ENCODE results near the gene GDNF. TPM values are rescaled to one million over a fixed set of nuclear protein-coding genes. Genes with fewer than 3 reads are reported as not detected.

GDNF gene
- total RNA-seq, 5 donors from 2014 or later (not counting 1 experiment from before 2014, with no cell fraction given), result not detected

DNA sequence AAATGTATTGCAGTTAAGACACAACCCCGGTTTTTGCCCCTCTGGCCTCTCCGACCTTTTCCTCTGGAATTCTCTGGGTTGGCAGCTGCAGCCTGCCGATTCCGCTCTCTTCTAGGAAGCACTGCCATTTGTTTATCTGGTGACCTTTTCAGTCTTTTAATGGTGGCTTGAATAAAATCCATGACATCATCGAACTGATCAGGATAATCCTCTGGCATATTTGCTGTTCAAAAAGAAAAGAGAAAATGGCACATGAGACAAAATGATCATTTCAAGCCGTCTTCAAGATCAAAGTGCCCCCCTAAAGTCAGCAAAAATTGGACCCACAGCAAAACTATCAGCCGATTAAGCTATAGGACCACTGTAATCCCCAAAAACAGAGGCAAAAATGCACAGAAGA is 23.9 kb downstream of the GDNF start:
- Histone ChIP-seq H3K27me3 (replicated peaks in 1 of 2; ENCODE audit: control insufficient read depth in 2 of 2, extremely low read depth in 1 of 2, insufficient read depth in 2 of 2, low read length in 1 of 2) (peaks cover 0 to 12% of the 10 kb centered on the region in 2 experiments), H3K9me3 (no peaks in the 10 kb centered on the region), H3K36me3 (ENCODE audit: control insufficient read depth in 2 of 2, extremely low read depth in 1 of 2, insufficient read depth in 1 of 2, low read length in 1 of 2) (no peaks in the 10 kb centered on the region), H3K27ac (ENCODE audit: low read length) (no peak overlapping the region), H3K4me3 (ENCODE audit: control insufficient read depth in 1 of 2, extremely low read depth in 1 of 2, low read length in 1 of 2) (no peak overlapping the region), H3K4me1 (ENCODE audit: control insufficient read depth in 1 of 2, extremely low read depth in 1 of 2, insufficient read depth in 2 of 2, low read length in 2 of 2) (no peaks in the 10 kb centered on the region)
- ChIA-PET CTCF (no interaction called here), POLR2A (no interaction called here)
- H3K4me1 Mint-ChIP-seq, result no peaks in the 10 kb centered on the region
- WGBS (ENCODE audit: insufficient coverage), result 86% methylated on average over 5 of the region's 7 CpGs
- H3K9me3 Mint-ChIP-seq, result peaks cover 0 to 3% (median 0%) of the 10 kb centered on the region in 3 donors
- peaks cover 4 to 5% of the 10 kb centered on the region in 2 donors for H3K27me3 Mint-ChIP-seq
- no peaks in the 10 kb centered on the region for H3K36me3 Mint-ChIP-seq
- H3K27ac Mint-ChIP-seq, result no peak overlapping the region
- no peak overlapping the region for H3K4me3 Mint-ChIP-seq
- no peak for DNase-seq
- no peak for ATAC-seq (replicated peaks in 1 of 4)

DNA sequence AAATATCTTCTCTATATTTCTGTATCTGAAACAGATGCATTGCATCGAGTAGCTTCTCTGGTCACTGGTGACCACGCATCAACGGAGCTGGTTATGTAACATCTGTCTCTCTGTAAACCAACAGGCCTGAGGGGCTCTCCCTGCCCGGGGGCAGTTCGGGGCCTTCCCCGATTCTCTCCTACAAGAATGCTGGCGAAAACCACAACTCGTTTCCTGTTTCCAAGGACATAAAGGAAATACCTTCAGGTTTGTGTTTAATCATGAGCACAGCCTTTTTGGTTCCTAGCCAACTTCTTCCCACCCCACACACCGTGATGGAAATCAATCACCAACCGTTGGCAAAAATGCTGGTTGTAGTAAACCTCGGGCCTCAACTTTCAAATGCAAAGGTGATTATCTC is 25.1 kb downstream of the GDNF start:
- Histone ChIP-seq H3K4me1 (ENCODE audit: control insufficient read depth in 1 of 2, extremely low read depth in 1 of 2, insufficient read depth in 2 of 2, low read length in 2 of 2) (no peaks in the 10 kb centered on the region), H3K4me3 (ENCODE audit: control insufficient read depth in 1 of 2, extremely low read depth in 1 of 2, low read length in 1 of 2) (no peak overlapping the region), H3K36me3 (ENCODE audit: control insufficient read depth in 2 of 2, extremely low read depth in 1 of 2, insufficient read depth in 1 of 2, low read length in 1 of 2) (no peaks in the 10 kb centered on the region), H3K27ac (ENCODE audit: low read length) (no peak overlapping the region), H3K9me3 (no peaks in the 10 kb centered on the region), H3K27me3 (replicated peaks in 1 of 2; ENCODE audit: control insufficient read depth in 2 of 2, extremely low read depth in 1 of 2, insufficient read depth in 2 of 2, low read length in 1 of 2) (peaks cover 0 to 12% of the 10 kb centered on the region in 2 experiments)
- Mint-ChIP-seq H3K27ac (no peak overlapping the region), H3K4me1 (no peaks in the 10 kb centered on the region), H3K9me3 (peaks cover 0 to 3% (median 0%) of the 10 kb centered on the region in 3 donors), H3K27me3 (peaks cover 4 to 5% of the 10 kb centered on the region in 2 donors), H3K4me3 (no peak overlapping the region), H3K36me3 (no peaks in the 10 kb centered on the region)
- ChIA-PET POLR2A (no interaction called here), CTCF (no interaction called here)
- 44% methylated on average over 11 of the region's 11 CpGs for WGBS (ENCODE audit: insufficient coverage)
- ATAC-seq (replicated peaks in 1 of 4) (no peak), DNase-seq (no peak)

DNA sequence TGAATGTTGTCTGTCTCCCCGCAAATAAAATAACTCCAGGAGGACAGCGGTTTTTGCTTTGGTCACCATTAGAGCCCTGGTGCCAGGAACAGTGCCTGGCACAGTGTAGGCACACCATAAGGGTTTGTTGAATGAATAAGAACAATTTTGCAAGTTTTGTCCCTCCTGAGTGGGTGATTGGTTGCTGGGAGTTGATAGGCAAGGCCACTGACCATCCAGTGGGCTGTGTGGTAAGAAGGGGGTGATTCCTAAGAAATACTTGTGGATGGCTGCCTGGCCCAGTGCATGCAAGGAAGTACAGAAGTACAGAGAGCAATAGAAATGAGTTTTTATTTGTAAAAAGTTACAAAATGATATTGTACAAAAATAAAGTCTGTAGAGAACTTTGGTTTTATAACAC is 27.5 kb downstream of the GDNF start:
- POLR2A ChIA-PET, result no interaction called here

DNA sequence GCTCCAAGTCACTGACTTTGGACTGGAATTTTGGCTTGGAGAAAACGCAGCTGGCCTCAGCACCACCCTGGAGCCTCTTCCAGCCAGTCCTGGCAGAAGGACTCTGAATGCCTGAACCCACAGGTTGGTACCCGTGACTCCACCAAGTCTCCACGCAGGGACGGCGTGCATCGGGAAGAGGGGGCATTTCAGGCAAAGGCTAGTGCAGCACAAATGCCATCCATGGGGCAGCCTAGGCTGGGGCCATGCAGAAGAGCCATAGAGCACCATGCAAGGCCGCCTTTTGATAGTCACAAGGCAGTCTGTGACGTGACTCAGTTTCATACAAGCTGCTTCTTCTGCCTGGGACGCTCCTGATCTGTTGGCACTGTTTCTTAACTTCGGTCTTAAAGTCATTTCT is 28.0 kb downstream of the GDNF start:
- DNase-seq (no peak), ATAC-seq (replicated peaks in 1 of 4) (no peak)
- 91% methylated on average over 7 of the region's 10 CpGs for WGBS (ENCODE audit: insufficient coverage)
- no peak overlapping the region for H3K27ac ChIP-seq (ENCODE audit: low read length)
- H3K4me1 Mint-ChIP-seq, result no peaks in the 10 kb centered on the region
- no peaks in the 10 kb centered on the region for H3K36me3 Mint-ChIP-seq
- CTCF ChIA-PET, result no interaction called here
- no peaks in the 10 kb centered on the region for H3K9me3 ChIP-seq
- peaks cover 0 to 5% of the 10 kb centered on the region in 2 donors for H3K27me3 Mint-ChIP-seq
- H3K27ac Mint-ChIP-seq, result no peak overlapping the region
- H3K4me3 Mint-ChIP-seq, result no peak overlapping the region
- peaks cover 0 to 17% of the 10 kb centered on the region in 2 experiments for H3K27me3 ChIP-seq (replicated peaks in 1 of 2; ENCODE audit: control insufficient read depth in 2 of 2, extremely low read depth in 1 of 2, insufficient read depth in 2 of 2, low read length in 1 of 2)
- H3K9me3 Mint-ChIP-seq, result peaks cover 0 to 3% (median 0%) of the 10 kb centered on the region in 3 donors
- no peak overlapping the region for H3K4me3 ChIP-seq (ENCODE audit: control insufficient read depth in 1 of 2, extremely low read depth in 1 of 2, low read length in 1 of 2)
- H3K4me1 ChIP-seq (ENCODE audit: control insufficient read depth in 1 of 2, extremely low read depth in 1 of 2, insufficient read depth in 2 of 2, low read length in 2 of 2), result no peaks in the 10 kb centered on the region
- POLR2A ChIA-PET, result interaction anchor here in 1 of 2 donors (0.6 kb wide), 1 partner anchor 212 kb away, joined by 3 read pairs; no protein-coding TSS in a partner anchor
- H3K36me3 ChIP-seq (ENCODE audit: control insufficient read depth in 2 of 2, extremely low read depth in 1 of 2, insufficient read depth in 1 of 2, low read length in 1 of 2), result no peaks in the 10 kb centered on the region

More for the DNA sequence above, 27.5 kb downstream of the GDNF start:
- no peak for ATAC-seq (replicated peaks in 1 of 4)
- no peaks in the 10 kb centered on the region for H3K4me1 ChIP-seq (ENCODE audit: control insufficient read depth in 1 of 2, extremely low read depth in 1 of 2, insufficient read depth in 2 of 2, low read length in 2 of 2)
- no peaks in the 10 kb centered on the region for H3K9me3 ChIP-seq
- no peaks in the 10 kb centered on the region for H3K36me3 ChIP-seq (ENCODE audit: control insufficient read depth in 2 of 2, extremely low read depth in 1 of 2, insufficient read depth in 1 of 2, low read length in 1 of 2)
- Mint-ChIP-seq H3K4me1 (no peaks in the 10 kb centered on the region), H3K4me3 (no peak overlapping the region), H3K27me3 (peaks cover 0 to 5% of the 10 kb centered on the region in 2 donors), H3K36me3 (no peaks in the 10 kb centered on the region), H3K27ac (no peak overlapping the region), H3K9me3 (no peaks in the 10 kb centered on the region)
- no peak for DNase-seq
- H3K27me3 ChIP-seq (replicated peaks in 1 of 2; ENCODE audit: control insufficient read depth in 2 of 2, extremely low read depth in 1 of 2, insufficient read depth in 2 of 2, low read length in 1 of 2), result peaks cover 0 to 17% of the 10 kb centered on the region in 2 experiments
- no peak overlapping the region for H3K27ac ChIP-seq (ENCODE audit: low read length)
- 83% methylated on average over 2 of the region's 2 CpGs for WGBS (ENCODE audit: insufficient coverage)
- no peak overlapping the region for H3K4me3 ChIP-seq (ENCODE audit: control insufficient read depth in 1 of 2, extremely low read depth in 1 of 2, low read length in 1 of 2)
- CTCF ChIA-PET, result no interaction called here

DNA sequence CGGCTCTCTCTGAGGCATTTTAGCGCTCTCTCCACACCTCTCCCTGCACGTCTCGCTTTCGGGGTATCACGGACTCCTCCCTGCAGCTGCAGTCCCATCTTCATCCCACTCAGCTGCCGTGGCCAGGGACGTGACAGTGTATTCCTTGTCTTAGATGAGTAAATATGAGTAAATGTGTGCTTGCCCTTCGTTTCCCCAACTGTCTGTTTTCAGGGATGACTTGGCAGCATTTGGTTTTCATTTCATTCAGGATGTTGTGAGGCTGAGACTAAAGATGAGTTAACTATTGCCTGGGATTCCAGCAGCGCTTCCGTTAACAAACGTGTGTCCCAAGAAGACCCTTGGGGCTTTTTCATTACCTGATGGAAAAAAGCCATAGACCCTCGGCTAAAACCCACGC is 29.5 kb downstream of the GDNF start:
- DNase-seq (no peak), ATAC-seq (replicated peaks in 1 of 4) (no peak)
- peaks cover 1 to 6% of the 10 kb centered on the region in 2 donors for H3K27me3 Mint-ChIP-seq
- Histone ChIP-seq H3K36me3 (ENCODE audit: control insufficient read depth in 2 of 2, extremely low read depth in 1 of 2, insufficient read depth in 1 of 2, low read length in 1 of 2) (no peaks in the 10 kb centered on the region), H3K4me1 (ENCODE audit: control insufficient read depth in 1 of 2, extremely low read depth in 1 of 2, insufficient read depth in 2 of 2, low read length in 2 of 2) (no peaks in the 10 kb centered on the region), H3K4me3 (ENCODE audit: control insufficient read depth in 1 of 2, extremely low read depth in 1 of 2, low read length in 1 of 2) (no peak overlapping the region), H3K27ac (ENCODE audit: low read length) (no peak overlapping the region), H3K9me3 (no peaks in the 10 kb centered on the region), H3K27me3 (replicated peaks in 1 of 2; ENCODE audit: control insufficient read depth in 2 of 2, extremely low read depth in 1 of 2, insufficient read depth in 2 of 2, low read length in 1 of 2) (peaks cover 0 to 19% of the 10 kb centered on the region in 2 experiments)
- no peak overlapping the region for H3K4me3 Mint-ChIP-seq
- ChIA-PET CTCF (no interaction called here), POLR2A (no interaction called here)
- no peak overlapping the region for H3K27ac Mint-ChIP-seq
- no peaks in the 10 kb centered on the region for H3K4me1 Mint-ChIP-seq
- no peaks in the 10 kb centered on the region for H3K36me3 Mint-ChIP-seq
- peaks cover 0 to 9% (median 0%) of the 10 kb centered on the region in 3 donors for H3K9me3 Mint-ChIP-seq
- WGBS (ENCODE audit: insufficient coverage), result 66% methylated on average over 7 of the region's 14 CpGs

DNA sequence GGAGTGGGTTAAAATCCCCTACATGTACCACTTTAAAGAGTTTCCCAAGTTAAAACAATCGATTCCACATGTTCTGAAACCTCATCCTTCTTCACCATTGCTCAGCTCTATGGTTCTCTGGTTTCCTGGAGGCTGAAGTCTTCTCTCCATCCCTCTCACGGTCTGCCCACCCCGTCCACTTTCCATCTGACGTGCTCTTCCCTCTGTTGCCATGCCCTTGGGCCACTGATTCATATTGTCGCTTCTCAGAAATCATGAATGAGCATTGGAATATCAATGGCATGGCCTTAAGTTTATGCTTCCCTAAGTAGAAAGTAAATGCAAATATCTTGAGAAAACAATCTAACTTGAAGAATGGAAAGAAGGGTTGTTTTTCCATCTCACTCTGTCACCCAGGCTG is 30.9 kb downstream of the GDNF start:
- Mint-ChIP-seq H3K27me3 (peaks cover 1 to 6% of the 10 kb centered on the region in 2 donors), H3K27ac (no peak overlapping the region), H3K36me3 (no peaks in the 10 kb centered on the region), H3K4me1 (no peaks in the 10 kb centered on the region), H3K9me3 (peaks cover 0 to 9% (median 0%) of the 10 kb centered on the region in 3 donors), H3K4me3 (no peak overlapping the region)
- POLR2A ChIA-PET, result no interaction called here
- H3K9me3 ChIP-seq, result no peaks in the 10 kb centered on the region
- DNase-seq, result no peak
- 83% methylated on average over 2 of the region's 5 CpGs for WGBS (ENCODE audit: insufficient coverage)
- no peaks in the 10 kb centered on the region for H3K36me3 ChIP-seq (ENCODE audit: control insufficient read depth in 2 of 2, extremely low read depth in 1 of 2, insufficient read depth in 1 of 2, low read length in 1 of 2)
- CTCF ChIA-PET, result no interaction called here
- H3K27ac ChIP-seq (ENCODE audit: low read length), result no peak overlapping the region
- ATAC-seq (replicated peaks in 1 of 4), result no peak
- peaks cover 0 to 17% of the 10 kb centered on the region in 2 experiments for H3K27me3 ChIP-seq (replicated peaks in 1 of 2; ENCODE audit: control insufficient read depth in 2 of 2, extremely low read depth in 1 of 2, insufficient read depth in 2 of 2, low read length in 1 of 2)
- no peaks in the 10 kb centered on the region for H3K4me1 ChIP-seq (ENCODE audit: control insufficient read depth in 1 of 2, extremely low read depth in 1 of 2, insufficient read depth in 2 of 2, low read length in 2 of 2)
- H3K4me3 ChIP-seq (ENCODE audit: control insufficient read depth in 1 of 2, extremely low read depth in 1 of 2, low read length in 1 of 2), result no peak overlapping the region
